Measurements from ENCODE around the gene DMP1. TPM values are rescaled to one million over a fixed set of nuclear protein-coding genes. Genes with fewer than 3 reads are reported as not detected.

The DMP1 gene
- total and polyA plus RNA-seq, 2 donors (not counting 3 experiments of a cell fraction or from before 2014, with no cell fraction given) = not detected

- Histone ChIP-seq H3K9me1 (replicated peaks; ENCODE audit: control insufficient read depth, extremely low read depth, insufficient read depth, low read length) (no peaks in the 10 kb centered on the region), H3K9ac (replicated peaks; ENCODE audit: extremely low read depth, insufficient read depth, low read length) (no peak within 1 kb of the TSS), H3K4me3 (replicated peaks in 1 of 3; ENCODE audit: insufficient read depth in 1 of 3, low read depth in 1 of 3, low read length in 3 of 3) (no peak within 1 kb of the TSS), H3K4me2 (ENCODE audit: insufficient read depth, low read length) (no peak within 1 kb of the TSS), H3K9me3 (replicated peaks; ENCODE audit: control insufficient read depth, insufficient read depth, low read length) (no peaks in the 10 kb centered on the region), H4K20me1 (replicated peaks; ENCODE audit: control insufficient read depth, extremely low read depth, insufficient read depth, low read length) (no peaks in the 10 kb centered on the region), H3K27ac (ENCODE audit: insufficient read depth, low read depth, low read length) (no peak within 1 kb of the TSS), H3K27me3 (ENCODE audit: control insufficient read depth in 2 of 2, insufficient read depth in 2 of 2, low read length in 2 of 2) (peaks cover 0 to 3% of the 10 kb centered on the region in 2 experiments), H3K4me1 (ENCODE audit: control insufficient read depth, extremely low read depth, insufficient read depth, low read length) (no peaks in the 10 kb centered on the region), H3K79me2 (ENCODE audit: control insufficient read depth, insufficient read depth, low read length) (no peaks in the 10 kb centered on the region), H2AFZ (ENCODE audit: low read depth, low read length) (no peak within 1 kb of the TSS), H3K36me3 (ENCODE audit: control insufficient read depth in 2 of 2, extremely low read depth in 1 of 2, insufficient read depth in 2 of 2, low read length in 2 of 2) (no peaks in the 10 kb centered on the region)
- intact Hi-C loops (cut with micrococcal nuclease) (no loop called here), dilution Hi-C loops (cut with MboI; ENCODE audit: extremely low pct_ligation_motif_present, low sequenced_read_pairs) (no loop called here)
- TF ChIP-seq MYC (IDR thresholded peaks at IDR 0.05; ENCODE audit: low read depth, low read length) (no peak), GATA2 (IDR thresholded peaks at IDR 0.05; ENCODE audit: insufficient read depth, insufficient read length, low read depth, low read length) (no peak), EZH2 (IDR thresholded peaks at IDR 0.05; ENCODE audit: borderline replicate concordance, low read depth, low read length, severe bottlenecking) (no peak), POLR2AphosphoS5 (IDR thresholded peaks at IDR 0.05; ENCODE audit: insufficient read depth, low read depth, low read length) (no peak), POLR2A (IDR thresholded peaks at IDR 0.05; ENCODE audit: low read depth, low read length) (no peak), JUN (IDR thresholded peaks at IDR 0.05; ENCODE audit: borderline replicate concordance, insufficient read depth, insufficient read length, low read depth) (no peak), CTCF (IDR thresholded peaks at IDR 0.05; ENCODE audit: extremely low read depth in 1 of 2, insufficient read depth in 1 of 2, low read depth in 1 of 2, low read length in 2 of 2) (no peak), FOS (IDR thresholded peaks at IDR 0.05; ENCODE audit: borderline replicate concordance, insufficient read depth, low read length) (no peak), MAX (IDR thresholded peaks at IDR 0.05; ENCODE audit: insufficient read depth, insufficient read length) (no peak)
- ChIA-PET CTCF (interaction anchor here (0.9 kb wide), 1 partner anchor 15 kb away, joined by 3 read pairs; no protein-coding TSS in a partner anchor), POLR2A (no interaction called here)
- FAIRE-seq (no peak), DNase-seq (ENCODE audit: low read depth, low spot score) (no peak)
- BruUV-seq (replicated peaks) = no TSS peak
Observed at GRCh38 chr4:87608229-87608628, 41.9 kb upstream of the DMP1 start, which contains the start of gene DSPP. TSS of gene DSPP (plus strand) at chr4:87608529. CDS start at chr4:87610909, 2,380 bp downstream.

Data from endothelial cell of umbilical vein (primary cell).